GM19397 (cell line): Measurements from ENCODE around the gene OR51E1.

Experiments
- ATAC-seq: cut with Tn5 transposase; IDR thresholded peaks from one replicate; pipeline ENCODE4 v1.9.1; 2021; ENCODE audit warnings: mild to moderate bottlenecking, moderate library complexity; ENCODE audit not compliant: unreplicated experiment

The OR51E1 gene, protein sequence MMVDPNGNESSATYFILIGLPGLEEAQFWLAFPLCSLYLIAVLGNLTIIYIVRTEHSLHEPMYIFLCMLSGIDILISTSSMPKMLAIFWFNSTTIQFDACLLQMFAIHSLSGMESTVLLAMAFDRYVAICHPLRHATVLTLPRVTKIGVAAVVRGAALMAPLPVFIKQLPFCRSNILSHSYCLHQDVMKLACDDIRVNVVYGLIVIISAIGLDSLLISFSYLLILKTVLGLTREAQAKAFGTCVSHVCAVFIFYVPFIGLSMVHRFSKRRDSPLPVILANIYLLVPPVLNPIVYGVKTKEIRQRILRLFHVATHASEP

DNA sequence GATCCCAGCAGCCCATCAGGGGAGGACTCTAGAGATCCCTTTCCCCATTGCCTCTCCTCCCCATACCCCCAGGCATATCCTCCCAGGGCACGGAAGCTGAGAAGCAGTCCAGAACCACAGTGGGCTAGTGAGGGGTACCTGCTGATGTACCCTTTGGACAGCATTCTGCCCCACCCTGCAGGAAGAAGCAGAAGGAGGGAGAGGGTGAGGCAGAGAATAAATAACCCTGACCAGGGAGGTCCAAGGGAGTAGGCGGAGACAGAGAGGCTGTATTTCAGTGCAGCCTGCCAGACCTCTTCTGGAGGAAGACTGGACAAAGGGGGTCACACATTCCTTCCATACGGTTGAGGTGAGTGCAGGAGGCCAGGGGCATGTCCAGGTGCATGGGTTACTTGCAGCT lies at the start of gene OR51E1:
Gene OR51E1, plus strand, starts transcription at position 301 of the 400 bp plus-strand sequence. CDS start 8,545 bp downstream, outside the sequence.
- ATAC-seq, result no peak

DNA sequence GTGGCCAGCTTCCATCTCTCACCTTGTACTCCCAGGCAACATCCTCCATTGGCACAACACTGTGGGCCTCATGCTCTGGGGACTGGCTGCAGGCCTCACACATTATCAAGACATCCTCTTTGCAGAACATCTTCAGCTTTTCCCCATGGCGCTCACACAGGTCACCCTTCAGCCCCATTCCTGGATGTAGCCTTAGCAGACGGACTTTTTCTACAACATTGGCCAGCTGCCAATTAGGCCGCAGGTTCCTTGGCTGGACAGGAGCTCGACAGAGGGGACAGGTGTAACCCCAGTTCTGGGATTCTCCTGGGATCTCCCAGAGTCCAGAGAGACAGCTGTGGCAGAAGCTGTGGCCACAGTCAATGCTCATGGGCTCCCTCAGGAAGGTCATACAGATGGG lies 38.7 kb upstream of the OR51E1 start:
- ATAC-seq, result no peak

DNA sequence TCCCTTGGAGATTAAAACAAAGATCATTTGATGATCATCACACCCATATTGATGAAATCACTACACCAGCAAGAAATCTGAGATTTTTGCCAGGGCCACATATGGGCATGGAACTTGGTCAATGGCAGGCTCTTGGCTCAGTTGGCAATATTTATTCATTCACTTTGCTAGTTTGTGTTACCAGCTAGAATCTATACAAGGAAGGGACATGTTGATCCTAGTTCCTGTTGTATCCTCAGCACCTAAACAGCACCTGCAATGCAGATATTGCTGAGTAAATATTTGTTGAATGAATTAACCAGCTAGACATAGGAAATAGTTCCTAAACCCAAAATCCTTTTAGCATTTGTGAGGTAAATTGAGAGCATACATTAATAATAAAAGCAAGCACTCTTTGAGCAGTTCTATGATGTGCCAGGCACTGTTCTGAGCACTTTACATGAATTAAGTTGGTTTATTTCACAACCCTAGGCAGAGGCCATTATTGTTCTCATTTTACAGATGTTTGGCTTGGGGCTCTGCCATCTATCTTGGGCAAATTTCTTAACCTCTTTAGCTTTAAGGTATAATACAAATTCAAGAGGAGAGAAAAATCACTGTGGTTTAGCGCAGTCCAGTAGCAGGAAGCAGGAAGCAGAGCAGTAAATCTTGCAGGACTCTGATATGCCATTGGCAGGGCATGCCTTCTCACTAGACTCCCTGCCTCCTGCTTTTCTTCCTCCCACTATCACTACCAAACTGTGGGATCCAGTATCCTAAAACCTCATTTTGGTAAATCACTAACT lies 37.4 kb upstream of the OR51E1 start:
- ATAC-seq, result no peak

DNA sequence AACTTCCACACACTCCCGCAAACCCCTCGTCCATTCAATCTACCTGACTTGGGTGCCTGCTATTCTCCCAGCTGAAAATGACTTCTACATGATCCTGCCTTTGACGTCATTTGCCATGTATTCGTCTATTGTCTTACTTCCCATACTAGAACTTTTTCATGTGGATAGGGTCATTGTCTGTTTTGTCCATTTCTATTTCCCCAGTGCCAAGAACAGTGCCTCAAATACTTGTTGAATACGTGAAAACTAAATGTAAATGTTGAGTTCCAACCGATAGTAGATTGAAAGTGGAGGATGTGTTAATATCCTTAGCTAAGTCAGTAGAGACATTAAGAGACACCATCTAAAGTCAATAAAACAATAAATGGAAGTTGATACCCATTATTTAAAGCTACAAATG lies 36.7 kb upstream of the OR51E1 start:
- no peak for ATAC-seq

DNA sequence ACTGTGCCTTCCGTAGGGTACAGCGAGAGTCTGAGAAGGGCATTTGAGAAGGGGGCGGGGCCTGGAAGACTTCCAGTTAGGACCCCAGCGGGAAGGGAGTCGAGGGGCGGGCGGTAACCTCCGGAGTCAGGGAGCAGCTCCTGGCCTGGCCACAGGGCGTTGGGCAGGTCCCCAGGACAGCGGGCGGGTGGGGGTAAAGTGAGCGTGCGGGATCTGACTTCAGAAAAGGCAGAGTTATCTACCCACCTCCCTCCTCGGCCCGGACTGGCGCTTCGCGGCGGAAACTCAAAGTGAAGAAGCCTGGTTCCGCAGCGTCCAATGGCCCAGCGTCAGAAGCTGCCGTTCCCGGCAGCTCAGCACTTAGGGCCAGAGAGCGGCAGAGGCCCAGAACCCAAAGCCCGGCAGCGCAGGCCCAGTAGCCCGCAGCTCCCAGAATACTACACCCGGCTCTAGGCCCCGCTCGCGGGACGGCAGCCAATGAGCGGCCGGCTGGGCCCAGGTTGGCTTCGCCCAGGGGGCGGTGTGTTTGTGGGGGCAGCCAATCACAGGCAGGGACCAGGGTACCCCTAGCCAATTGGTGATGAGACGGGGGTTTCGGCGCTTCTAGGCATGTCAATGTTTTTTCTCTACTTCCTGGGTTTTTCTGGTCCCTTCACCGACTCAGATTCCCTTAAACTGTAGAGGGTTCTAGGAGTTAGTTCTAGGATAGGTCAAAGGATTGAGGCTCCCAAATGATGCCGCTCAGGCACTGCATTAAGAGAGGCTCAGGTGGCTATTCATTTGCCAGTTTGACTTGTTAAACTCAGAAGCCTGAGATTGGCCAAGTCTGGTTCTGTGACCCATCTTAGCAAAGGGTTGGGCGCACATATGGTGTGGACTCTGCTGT lies 35.8 kb upstream of the OR51E1 start, which contains the start of gene TRIM68:
Gene TRIM68, minus strand, starts transcription at position 451 of the 886 bp plus-strand sequence. CDS start 2,727 bp downstream, outside the sequence.
- peak; percentile 100 for ATAC-seq

DNA sequence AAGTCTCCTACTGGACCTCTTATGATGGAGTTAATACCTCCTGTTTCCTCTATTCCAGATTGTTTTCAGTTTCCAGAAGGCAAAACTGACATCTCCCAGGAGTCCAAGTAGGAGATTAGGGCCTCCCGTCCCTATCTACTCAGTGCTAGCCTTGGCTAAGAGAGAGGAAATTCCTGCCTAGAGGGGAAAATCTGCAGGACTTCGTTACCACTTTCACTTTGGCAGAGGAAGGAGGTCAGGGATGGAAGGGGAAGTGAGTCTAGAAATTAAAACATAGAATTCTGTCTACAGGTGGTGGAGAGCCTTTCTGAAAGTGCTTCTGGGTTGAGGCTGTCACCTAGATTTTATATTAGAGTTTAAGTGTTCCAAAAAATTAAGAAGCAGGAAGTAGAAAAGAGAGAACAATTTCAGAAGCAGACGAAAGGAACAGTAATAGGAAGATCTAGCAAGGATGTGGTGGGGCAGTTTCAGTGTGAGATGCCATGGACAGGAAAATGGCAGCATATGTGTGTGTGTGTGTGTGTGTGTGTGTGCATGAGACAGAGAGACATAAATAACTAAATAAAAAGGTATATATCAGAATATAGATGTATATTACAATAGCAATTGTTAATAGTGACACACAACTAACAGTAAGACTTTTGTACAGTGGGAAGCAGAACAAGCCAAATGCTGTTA lies 33.4 kb upstream of the OR51E1 start:
- no peak for ATAC-seq

DNA sequence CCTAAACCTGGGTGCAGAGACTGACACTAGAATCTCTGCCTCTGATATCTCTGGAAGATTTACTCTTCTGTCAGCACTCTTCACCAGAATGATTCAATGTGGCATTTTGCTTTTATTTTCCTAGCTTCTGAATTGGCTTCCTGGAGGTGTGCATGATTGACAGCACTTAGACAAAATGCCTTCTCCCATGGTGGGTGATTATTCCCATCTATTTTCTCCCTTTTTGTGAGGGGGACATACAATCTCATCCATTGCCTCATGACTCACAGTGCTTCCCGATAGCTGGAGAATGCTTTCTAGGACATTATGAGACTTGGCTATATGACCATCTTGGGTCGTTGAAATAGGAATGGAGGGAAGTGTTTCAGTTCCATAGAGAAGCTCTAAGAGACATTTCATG lies 31.8 kb upstream of the OR51E1 start:
- no peak for ATAC-seq

DNA sequence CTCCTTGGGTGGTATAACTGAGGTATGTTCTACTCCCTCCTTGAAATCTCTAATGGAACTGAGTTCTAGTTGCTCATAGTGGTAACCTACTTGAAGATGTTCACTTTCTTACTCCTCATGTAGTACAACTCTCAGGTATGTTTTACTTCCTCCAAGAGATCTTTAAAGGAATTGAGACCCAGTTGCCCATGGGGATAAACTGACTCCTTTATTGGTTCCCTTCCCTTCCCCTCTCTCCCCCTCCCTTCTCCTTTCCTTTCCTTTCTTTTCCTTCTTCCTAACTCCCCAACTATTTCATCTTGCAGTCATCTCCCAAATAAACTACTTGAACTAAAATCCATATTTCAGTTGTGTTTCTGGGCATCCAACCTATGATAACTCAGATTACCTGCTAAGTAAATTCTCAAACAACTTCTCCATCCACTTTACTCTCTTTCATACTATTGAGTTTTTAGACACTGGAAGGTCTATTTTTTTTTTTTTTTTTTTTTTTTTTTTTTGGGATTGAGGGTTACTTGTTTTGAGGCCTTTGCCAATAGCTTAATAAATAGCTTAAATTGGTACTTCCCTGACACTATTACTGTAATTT lies 27.8 kb upstream of the OR51E1 start:
- ATAC-seq, result no peak

DNA sequence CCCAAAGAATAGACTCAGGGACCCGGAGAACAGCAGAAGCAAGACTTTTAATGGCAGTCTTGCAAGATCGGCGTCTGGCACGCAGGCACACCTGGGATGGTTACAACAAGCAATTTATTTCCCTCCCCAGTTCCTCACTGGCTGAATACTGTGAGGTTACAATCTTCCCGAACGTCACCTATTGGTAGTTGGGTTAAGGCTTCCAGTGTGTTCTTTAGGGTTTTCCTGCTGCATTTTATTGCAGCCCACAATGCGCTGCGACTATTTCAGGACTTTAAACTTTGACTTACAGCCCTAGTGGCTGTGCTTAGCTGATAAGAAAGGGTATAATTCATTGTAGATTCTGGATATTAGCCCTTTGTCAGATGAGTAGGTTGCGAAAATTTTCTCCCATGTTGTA lies 24.3 kb upstream of the OR51E1 start:
- ATAC-seq, result no peak

DNA sequence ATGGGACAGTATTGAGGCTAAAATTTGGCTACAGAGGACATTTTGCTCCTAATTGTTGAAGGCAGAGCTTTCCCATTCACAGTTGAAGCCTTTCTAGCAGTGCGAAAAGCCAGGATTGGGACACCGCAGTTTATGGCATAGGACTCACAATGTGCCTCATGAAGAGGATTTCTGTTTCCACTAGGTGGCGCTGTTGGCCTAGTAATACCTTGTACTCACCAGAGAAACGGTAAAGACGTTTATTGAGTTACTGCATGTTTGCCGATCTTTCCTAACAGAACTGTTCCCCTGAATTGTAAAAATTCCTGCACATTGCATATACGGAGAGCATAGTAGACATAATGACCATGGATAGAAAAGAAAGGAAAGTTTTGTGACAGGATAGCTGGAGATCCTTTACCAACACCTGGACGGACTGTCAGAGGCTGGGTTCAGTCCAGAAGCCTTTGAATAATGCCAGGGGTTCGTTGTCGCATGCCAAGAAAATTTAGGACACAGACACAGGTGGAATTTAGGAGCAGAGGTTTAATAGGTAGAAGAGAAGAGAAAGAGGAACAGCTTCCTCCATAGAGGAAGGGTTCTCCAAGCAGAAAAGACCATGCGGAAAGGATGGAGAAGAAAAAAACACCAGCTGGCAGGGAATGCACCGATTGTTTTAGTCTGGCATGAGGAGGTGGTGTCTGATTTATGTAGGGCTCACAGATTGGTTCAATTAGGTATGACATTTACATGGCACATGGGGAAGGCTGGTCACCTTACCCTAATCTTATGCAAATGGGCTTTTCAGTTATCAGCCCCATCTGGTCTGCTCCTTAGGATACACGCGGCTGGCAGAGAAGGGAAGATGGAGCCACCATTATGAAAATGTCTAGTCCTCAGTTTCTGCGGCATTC lies 17.3 kb upstream of the OR51E1 start:
- ATAC-seq, result no peak

DNA sequence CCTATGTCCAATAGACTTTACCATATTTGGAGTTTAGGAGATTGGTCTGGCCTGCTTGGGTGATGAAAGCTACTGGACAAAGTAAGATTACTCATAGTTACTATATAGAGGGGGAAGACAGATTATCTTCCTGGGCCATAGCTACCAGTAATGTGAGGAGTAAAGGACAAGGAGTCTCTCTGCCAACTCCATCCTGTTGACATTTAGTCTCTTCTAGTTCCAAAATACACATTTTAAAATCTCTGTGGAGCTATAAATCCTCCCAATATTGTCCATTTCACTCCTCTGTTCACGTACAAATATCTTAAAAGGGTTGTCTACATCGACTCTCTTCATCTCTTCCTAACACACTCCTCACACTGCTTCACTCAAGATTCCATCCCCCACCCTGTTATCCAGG lies 7.6 kb upstream of the OR51E1 start:
- no peak for ATAC-seq

DNA sequence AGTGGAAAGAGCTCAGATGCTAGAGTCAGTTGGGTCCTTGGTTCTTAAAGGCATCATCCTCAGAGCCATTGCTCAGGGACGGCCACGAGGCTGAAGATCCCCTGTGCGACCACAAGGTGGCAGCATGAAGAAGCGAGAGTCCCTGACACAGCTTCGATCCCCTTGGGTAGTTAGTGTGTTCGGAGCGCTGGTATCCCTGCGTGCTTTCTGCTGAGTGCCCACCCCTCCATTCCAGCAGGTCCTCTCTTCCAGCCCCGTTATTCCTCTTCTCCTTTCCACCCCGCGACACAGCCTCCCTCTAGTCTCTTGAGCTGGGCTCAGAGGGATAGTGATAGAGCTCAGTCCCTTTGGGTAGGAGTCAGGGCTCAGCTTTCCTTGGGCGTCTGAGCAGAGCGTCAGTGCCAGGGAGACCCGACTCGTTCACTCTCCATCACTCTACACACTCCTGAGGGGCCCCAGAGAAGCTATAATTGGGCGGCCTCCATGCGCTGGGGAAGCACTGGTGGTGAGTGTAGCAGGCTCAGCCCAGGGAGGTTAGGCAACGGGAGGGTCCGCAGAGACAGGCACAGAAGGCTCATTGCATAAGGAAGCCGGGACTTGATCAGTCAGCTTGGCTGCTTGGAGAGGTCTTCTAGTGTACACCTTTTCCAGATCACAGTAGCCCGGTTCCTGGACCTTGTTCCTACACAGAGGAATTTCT lies 6.7 kb upstream of the OR51E1 start, which contains the start of gene OR51D1:
Gene OR51D1, plus strand, starts transcription at position 516 of the 700 bp plus-strand sequence. CDS start 2,314 bp downstream, outside the sequence.
- ATAC-seq, result peak; percentile 93

DNA sequence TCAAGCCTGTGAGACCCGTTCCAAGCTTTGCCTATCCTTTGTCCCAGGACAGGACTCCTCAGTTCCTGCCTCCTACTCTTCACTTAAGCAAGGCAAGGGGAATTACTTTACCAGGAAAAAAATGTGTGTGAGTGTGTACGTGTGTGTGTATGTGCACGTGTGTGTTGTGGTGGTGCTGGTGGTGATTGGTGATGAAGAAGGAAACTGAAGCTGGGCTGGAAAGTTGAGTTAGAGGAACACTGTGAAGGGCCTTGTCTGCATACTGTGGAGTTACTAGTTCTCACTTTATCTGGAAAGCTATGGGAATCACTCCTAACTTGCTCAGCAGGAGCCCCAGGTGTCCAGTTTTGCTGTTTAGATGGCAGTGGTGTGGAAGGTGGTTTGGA lies 6.1 kb upstream of the OR51E1 start:
- ATAC-seq, result no peak

DNA sequence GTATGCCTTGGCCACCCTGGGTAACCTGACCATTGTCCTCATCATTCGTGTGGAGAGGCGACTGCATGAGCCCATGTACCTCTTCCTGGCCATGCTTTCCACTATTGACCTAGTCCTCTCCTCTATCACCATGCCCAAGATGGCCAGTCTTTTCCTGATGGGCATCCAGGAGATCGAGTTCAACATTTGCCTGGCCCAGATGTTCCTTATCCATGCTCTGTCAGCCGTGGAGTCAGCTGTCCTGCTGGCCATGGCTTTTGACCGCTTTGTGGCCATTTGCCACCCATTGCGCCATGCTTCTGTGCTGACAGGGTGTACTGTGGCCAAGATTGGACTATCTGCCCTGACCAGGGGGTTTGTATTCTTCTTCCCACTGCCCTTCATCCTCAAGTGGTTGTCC lies 3.9 kb upstream of the OR51E1 start:
- no peak for ATAC-seq

DNA sequence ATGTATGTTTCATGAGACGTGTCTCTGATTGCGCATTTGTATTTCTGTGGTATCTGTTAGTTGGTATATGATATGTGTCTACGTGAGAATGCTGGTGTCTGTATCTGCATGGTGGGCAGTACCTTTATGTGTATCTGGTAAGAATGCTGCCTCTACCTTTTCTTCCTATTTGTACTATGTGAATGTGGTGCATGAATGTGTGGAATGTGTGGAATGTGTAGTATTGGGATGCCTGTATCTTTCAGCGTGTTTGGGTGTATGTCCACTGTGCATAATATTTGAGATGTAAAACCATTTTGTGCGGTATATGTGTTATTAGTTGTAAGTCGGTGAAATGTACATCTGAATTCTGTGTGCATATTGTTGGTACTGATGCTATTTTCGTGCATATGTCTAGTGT lies 2.3 kb upstream of the OR51E1 start:
- no peak for ATAC-seq

DNA sequence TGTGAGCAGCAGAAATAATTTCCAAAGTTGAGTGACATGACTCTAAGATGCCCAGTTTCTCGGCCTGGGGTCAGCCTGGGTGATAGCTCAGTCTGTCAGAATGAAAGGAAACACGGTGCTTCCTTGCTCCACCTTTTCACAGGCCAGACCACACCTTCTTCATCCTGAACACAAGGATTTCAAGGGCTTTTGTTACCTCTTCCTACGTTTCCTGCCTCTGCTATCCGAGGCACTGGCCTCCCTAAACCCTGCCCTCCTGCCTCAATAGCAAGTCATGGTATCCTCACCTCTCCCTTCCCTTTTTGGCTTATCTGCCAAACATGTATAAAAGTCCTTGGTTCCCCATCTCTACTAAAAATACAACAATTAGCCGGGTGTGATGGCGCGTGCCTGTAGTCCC lies 1.7 kb upstream of the OR51E1 start:
- no peak for ATAC-seq

DNA sequence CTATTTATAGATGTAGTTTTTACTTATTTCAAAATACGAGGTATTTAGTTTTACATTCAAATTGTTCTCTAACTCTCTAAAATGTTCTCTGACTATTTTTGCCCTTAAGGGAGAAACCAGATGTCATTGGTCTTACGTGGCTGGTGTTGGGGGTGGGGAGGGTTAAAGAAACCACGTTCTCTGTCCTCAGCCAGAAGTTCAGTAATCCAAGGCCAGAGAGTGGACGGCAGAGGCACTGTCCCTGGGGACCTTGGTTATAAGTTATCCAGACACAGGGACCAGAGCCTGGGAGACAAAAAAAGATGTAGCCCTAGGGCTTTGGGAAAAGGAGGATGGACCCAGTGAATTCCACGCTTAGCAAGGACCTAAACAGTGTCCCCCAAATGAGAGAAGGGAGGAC lies 706 bp upstream of the OR51E1 start:
- ATAC-seq, result no peak

DNA sequence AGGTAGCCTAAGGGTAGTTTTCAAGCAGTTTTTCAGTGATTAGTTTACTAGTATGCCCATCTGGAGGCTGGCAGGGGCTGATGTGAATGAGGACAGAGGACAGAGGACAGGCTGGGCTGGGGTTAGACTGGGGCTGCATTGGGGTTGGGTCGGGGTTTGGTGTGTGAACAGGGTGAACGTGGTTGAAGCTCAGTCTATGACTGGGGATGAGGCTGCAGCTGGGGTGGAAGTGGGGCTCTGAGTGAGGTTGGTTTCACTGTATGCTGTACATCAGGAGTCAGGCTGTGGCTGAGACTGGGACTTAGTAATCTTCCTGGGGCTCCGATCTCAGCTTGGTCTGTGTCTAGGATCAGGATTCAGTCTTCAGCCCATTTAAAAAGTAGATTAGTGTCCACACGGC lies 451 bp downstream of the OR51E1 start:
- no peak for ATAC-seq

DNA sequence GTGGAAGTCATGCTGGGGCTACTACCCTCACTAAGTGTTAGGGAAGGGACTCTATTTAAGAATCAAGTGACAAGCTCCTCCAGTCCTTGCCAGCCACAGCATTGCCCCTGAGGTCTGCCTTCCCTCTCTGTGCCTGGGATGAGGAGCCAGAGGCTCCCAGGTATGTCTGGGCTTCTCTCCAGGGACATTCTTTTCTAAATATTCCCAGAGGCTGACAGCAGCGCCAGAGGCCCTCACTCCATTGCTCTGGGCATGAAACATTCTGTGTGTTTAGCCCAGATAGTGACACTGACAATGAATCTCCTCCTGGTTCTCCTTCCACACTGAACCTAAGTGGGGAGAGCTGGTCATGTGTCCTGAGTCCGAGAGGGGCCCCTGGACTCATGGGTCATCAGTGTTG lies 2.2 kb downstream of the OR51E1 start:
- no peak for ATAC-seq
